Left lung (tissue), 10 donors: Measurements from ENCODE around the gene UBQLN4. TPM values are rescaled to one million over a fixed set of nuclear protein-coding genes. Genes with fewer than 3 reads are reported as not detected.

Experiments used
- ATAC-seq: fragments of 200-7000 bp; cut with Tn5 transposase; one replicate; pipeline ENCODE4 v1.9.1; 2020; ENCODE audit warnings: moderate library complexity
- DNase-seq, 4 donors: peaks; one replicate each; pipeline ENCODE4 v3.0.0-alpha.2; 2013 to 2020
- H3K27ac ChIP-seq, 2 donors: fragments of 200-600 bp; sonication (generic) in 1 of 2; one replicate each; pipeline versions ENCODE4 v1.5.0 to v1.8.0; 2020 to 2021
- H3K27me3 ChIP-seq, 2 donors: fragments of 200-600 bp; sonication (generic) in 1 of 2; one replicate each; pipeline versions ENCODE4 v1.5.0 to v1.8.0; 2020 to 2021
- H3K36me3 ChIP-seq, 2 donors: fragments of 200-600 bp; sonication (generic) in 1 of 2; one replicate each; pipeline versions ENCODE4 v1.5.0 to v1.8.0; 2020 to 2021
- H3K4me1 ChIP-seq, 2 donors: fragments of 200-600 bp; one replicate each; pipeline ENCODE4 v1.8.0; 2021
- H3K4me3 ChIP-seq, 2 donors: fragments of 200-600 bp; sonication (generic) in 1 of 2; one replicate each; pipeline versions ENCODE4 v1.5.0 to v1.8.0; 2020 to 2021; ENCODE audit warnings: mild to moderate bottlenecking in 1 of 2
- H3K9me3 ChIP-seq, 2 donors: fragments of 200-600 bp; sonication (generic) in 1 of 2; one replicate each; pipeline versions ENCODE4 v1.5.0 to v1.8.0; 2020 to 2021
- CTCF ChIP-seq, 2 donors: fragments of 200-600 bp; sonication (generic) in 1 of 2; IDR thresholded peaks; one replicate each; pipeline versions ENCODE4 v1.5.0 to v1.8.0; 2021; ENCODE audit warnings: antibody characterized with exemption in 2 of 2
- intact Hi-C, 2 donors: fragments of 100-400 bp; cut with DNase I; formaldehyde crosslinking; loops; one replicate each; pipeline versions ENCODE4 v1.11.2 to v1.14.2; 2022
- polyA plus RNA-seq, 6 donors: library from polyadenylated mRNA; unstranded; fragments of 120-200 nt; gene quantifications; one replicate each; pipeline ENCODE4 v1.2.1, GENCODE V29; 2013; ENCODE audit not compliant: insufficient read length in 6 of 6
- total RNA-seq, 2 donors: library from RNA; stranded (reverse); fragmentation: NEBNext Ultra II Directional; extraction: Animal tissue kit (Norgen Biotek cat#: 25700); gene quantifications; one replicate each; pipeline ENCODE4 v1.2.1, GENCODE V29; 2021
- donor health status: DM: no; HTN: yes; CAD: no.
- donor health status: DM: no; HTN: no; CAD: no.

The UBQLN4 gene
- total and polyA plus RNA-seq, 8 donors: 28.7 to 71.8 (median 62.0) TPM

GRCh38 chr1:156082309-156083091, 28.9 kb upstream of the UBQLN4 start, which contains the start of gene MEX3A:
Gene MEX3A, minus strand, starts transcription at chr1:156082465. Its CDS starts 467 bp downstream, at chr1:156081998.
- DNase-seq: peak; percentile 79 to 94 (median 90)
- Histone ChIP-seq H3K9me3 (no peaks in the 10 kb centered on the region), H3K36me3 (no peaks in the 10 kb centered on the region), H3K4me1 (peaks cover 8 to 26% of the 10 kb centered on the region in 2 donors), H3K27ac (peak within 1 kb of the TSS; percentile 37 to 45), H3K27me3 (peaks cover 0 to 55% of the 10 kb centered on the region in 2 donors), H3K4me3 (peak within 1 kb of the TSS; percentile 62 to 63)
- ATAC-seq: peak; percentile 85
- intact Hi-C loops: no loop called here
- TF ChIP-seq CTCF (IDR thresholded peaks at IDR 0.05): no peak

GRCh38 chr1:156081917-156082308, 28.3 kb upstream of the UBQLN4 start:
- Histone ChIP-seq H3K4me3 (peak overlapping the region; percentile 62 to 63), H3K4me1 (peaks cover 8 to 26% of the 10 kb centered on the region in 2 donors)
- intact Hi-C loops: no loop called here

GRCh38 chr1:156081180-156081916, 27.8 kb upstream of the UBQLN4 start:
- ATAC-seq (no peak), DNase-seq (no peak)
- Histone ChIP-seq H3K9me3 (no peaks in the 10 kb centered on the region), H3K4me1 (peaks cover 5 to 30% of the 10 kb centered on the region in 2 donors), H3K27me3 (peaks cover 0 to 65% of the 10 kb centered on the region in 2 donors), H3K27ac (no peak overlapping the region), H3K36me3 (no peaks in the 10 kb centered on the region), H3K4me3 (peak overlapping the region; percentile 62 to 63)
- TF ChIP-seq CTCF (IDR thresholded peaks at IDR 0.05): no peak
- intact Hi-C loops: no loop called here

More at GRCh38 chr1:156081917-156082308, 28.3 kb upstream of the UBQLN4 start:
- no peak overlapping the region for H3K27ac ChIP-seq
- no peak for TF ChIP-seq CTCF (IDR thresholded peaks at IDR 0.05)
- no peaks in the 10 kb centered on the region for H3K9me3 ChIP-seq
- peaks cover 0 to 59% of the 10 kb centered on the region in 2 donors for H3K27me3 ChIP-seq
- no peak for ATAC-seq
- H3K36me3 ChIP-seq: no peaks in the 10 kb centered on the region
- peak in 1 of 4 donors; percentile 60 for DNase-seq

- DNase-seq: no peak
These were observed 27.2 kb upstream of the UBQLN4 start for GRCh38 chr1:156080863-156081179.

More at GRCh38 chr1:156080863-156081179, 27.2 kb upstream of the UBQLN4 start:
- H3K4me1 ChIP-seq: peaks cover 5 to 35% of the 10 kb centered on the region in 2 donors
- peak overlapping the region in 1 of 2 donors; percentile 19 for H3K4me3 ChIP-seq
- H3K36me3 ChIP-seq: no peaks in the 10 kb centered on the region
- no peak for ATAC-seq
- no peak for TF ChIP-seq CTCF (IDR thresholded peaks at IDR 0.05)
- H3K27me3 ChIP-seq: peaks cover 0 to 68% of the 10 kb centered on the region in 2 donors
- H3K27ac ChIP-seq: no peak overlapping the region
- intact Hi-C loops: no loop called here
- H3K9me3 ChIP-seq: no peaks in the 10 kb centered on the region
